ENCODE results near the gene SYT5. TPM values are rescaled to one million over a fixed set of nuclear protein-coding genes. Genes with fewer than 3 reads are reported as not detected.
A peak's percentile ranks its signal among the peaks of the same experiment; 100 is the strongest.

Gene SYT5
- total and polyA plus RNA-seq, 2 of the 8 experiments (the other 6 are each of a cell fraction or from before 2014, with no cell fraction given), result 0.35 to 0.67 TPM

DNA sequence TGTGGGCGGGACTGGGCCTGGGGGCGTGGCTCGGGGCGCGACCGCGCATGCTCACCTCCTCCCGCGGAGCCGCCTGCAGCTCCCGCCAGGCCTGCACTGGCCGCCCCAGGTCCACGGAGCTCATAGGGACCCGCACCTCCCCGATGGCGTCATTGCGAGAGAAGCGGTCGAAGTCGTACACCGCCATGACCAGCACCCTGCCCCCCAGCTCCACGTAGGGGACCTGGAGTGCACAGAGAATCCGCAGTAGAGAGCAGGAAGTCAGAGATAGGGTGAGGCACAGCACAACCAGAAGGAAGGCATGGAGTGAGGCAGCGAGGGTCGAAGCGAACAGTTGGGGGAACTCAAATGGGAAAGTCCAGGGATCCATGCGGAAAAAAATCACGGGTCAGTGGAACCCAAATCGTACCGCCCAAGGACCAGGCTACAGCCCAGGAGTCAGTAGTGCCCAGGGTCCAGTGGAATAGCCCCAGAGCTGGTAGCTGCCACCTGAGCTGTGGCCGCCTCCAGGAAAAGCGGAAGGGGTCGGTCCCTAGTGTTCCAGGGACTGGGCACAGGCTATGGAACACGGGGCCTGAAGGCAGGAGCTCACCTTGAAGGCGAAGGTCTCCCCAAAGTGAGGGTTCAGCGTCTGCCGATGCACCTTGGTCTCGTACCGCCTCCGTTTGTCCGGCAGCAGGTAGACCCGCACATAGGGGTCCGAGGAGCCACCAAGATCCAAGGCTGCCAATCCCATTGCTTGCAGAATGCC lies 4.8 kb downstream of the SYT5 start:
- H2BK15ac ChIP-seq (ENCODE audit: low read length), result 0 out of 2 replicates have a peak overlapping the region, but pooled peaks have one; percentile 92
- POLR2A ChIA-PET (ENCODE audit: partially characterized antibody), result interaction anchor here (0.7 to 3.3 kb wide), 11 partner anchors 9 to 424 kb away, joined by 3 to 16 read pairs (median 4); partner anchors contain the start of genes DNAAF3, FIZ1, PPP6R1 and UBE2S
- H4K91ac ChIP-seq (replicated peaks; ENCODE audit: insufficient read length, low read length), result peak overlapping the region; percentile 56
- no peak overlapping the region for H4K5ac ChIP-seq (ENCODE audit: insufficient read length, low read depth, low read length)
- peaks cover 0 to under 1% of the 10 kb centered on the region in 2 experiments for H4K20me1 ChIP-seq (replicated peaks in 1 of 2; ENCODE audit: control insufficient read depth in 1 of 2, insufficient read depth in 2 of 2, low read length in 2 of 2)
- H3K23ac ChIP-seq (ENCODE audit: insufficient read length), result no peak overlapping the region
- no peak overlapping the region for H3K14ac ChIP-seq (ENCODE audit: insufficient read length)
- peaks cover 25% of the 10 kb centered on the region; the same call in 1 of the 2 replicates for H3K23me2 ChIP-seq (ENCODE audit: low read depth, low read length)
- H2BK120ac ChIP-seq (replicated peaks; ENCODE audit: low read depth, low read length), result no peak overlapping the region
- DNase-seq (ENCODE audit: low read depth in 1 of 2, low spot score in 2 of 2) (peak in 1 of 2 experiments; percentile 60), FAIRE-seq (no peak)
- H3K79me1 ChIP-seq (ENCODE audit: low read depth, low read length), result no peaks in the 10 kb centered on the region
- WGBS, 2 experiments (ENCODE audit: extremely low coverage in 1 of 2, insufficient coverage in 1 of 2, insufficient read length in 1 of 2, insufficient replicate concordance in 2 of 2, low coverage in 1 of 2, low lambda C conversion rate in 2 of 2, missing lambda C conversion rate in 1 of 2), result 67% methylated on average over 42 of the region's 43 CpGs; no CpG with 5 or more reads in 1 of the 2 experiments
- H4K8ac ChIP-seq (ENCODE audit: extremely low read depth, insufficient read depth, low read length), result no peak overlapping the region; the same call in 1 of the 2 replicates
- H2AFZ ChIP-seq (ENCODE audit: low read length), result no peak overlapping the region
- H2BK20ac ChIP-seq (ENCODE audit: low read length), result no peak overlapping the region
- peak overlapping the region; percentile 87 to 97 for H3K4me2 ChIP-seq (ENCODE audit: insufficient read depth in 1 of 2, low read depth in 2 of 2, low read length in 2 of 2)
- H3K18ac ChIP-seq (ENCODE audit: extremely low read depth, low read length), result peak overlapping the region; percentile 78
- H3K4me1 ChIP-seq (replicated peaks in 1 of 4; ENCODE audit: control insufficient read depth in 3 of 4, insufficient read depth in 4 of 4, low read length in 3 of 4), result peaks cover 5 to 26% (median 18%) of the 10 kb centered on the region in 4 experiments
- CTCF ChIA-PET (ENCODE audit: partially characterized antibody), result interaction anchor here (0.6 to 3.2 kb wide), 14 partner anchors 9 to 836 kb away, joined by 3 to 28 read pairs (median 4); partner anchors contain the start of gene DNAAF3
- no peak overlapping the region for H2BK5ac ChIP-seq (ENCODE audit: low read depth, low read length)
- peaks cover 2 to 53% (median 36%) of the 10 kb centered on the region in 4 experiments; a peak in 6 of 7 replicates for H3K27me3 ChIP-seq (replicated peaks in 1 of 4; ENCODE audit: control insufficient read depth in 3 of 4, extremely low read depth in 1 of 4, insufficient read depth in 3 of 4, low read length in 3 of 4)
- H3K9ac ChIP-seq (replicated peaks in 1 of 4; ENCODE audit: extremely low read depth in 1 of 4, low read depth in 3 of 4, low read length in 3 of 4), result no peak overlapping the region
- no peaks in the 10 kb centered on the region for H3K36me3 ChIP-seq (ENCODE audit: control insufficient read depth in 2 of 4, insufficient read depth in 4 of 4, low read length in 3 of 4)
- no peaks in the 10 kb centered on the region for H3K9me3 ChIP-seq (ENCODE audit: insufficient read depth in 2 of 2, low read depth in 1 of 2, low read length in 1 of 2)
- H2BK12ac ChIP-seq (ENCODE audit: low read depth, low read length), result peak overlapping the region; percentile 60; the same call in 1 of the 2 replicates
- TF ChIP-seq SAP30 (IDR thresholded peaks at IDR 0.05; ENCODE audit: insufficient read depth, insufficient replicate concordance, low read length) (no peak), NRF1 (IDR thresholded peaks at IDR 0.05; ENCODE audit: low read depth, low read length) (peak; percentile 47), BACH1 (IDR thresholded peaks at IDR 0.05; ENCODE audit: low read length) (no peak), RBBP5 (IDR thresholded peaks at IDR 0.05; ENCODE audit: borderline replicate concordance, low read depth, low read length) (no peak)
- TF ChIP-seq, protein P1, sequence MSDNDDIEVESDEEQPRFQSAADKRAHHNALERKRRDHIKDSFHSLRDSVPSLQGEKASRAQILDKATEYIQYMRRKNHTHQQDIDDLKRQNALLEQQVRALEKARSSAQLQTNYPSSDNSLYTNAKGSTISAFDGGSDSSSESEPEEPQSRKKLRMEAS (IDR thresholded peaks at IDR 0.05), result peak; percentile 37; the same call in 1 of the 2 replicates
- TF ChIP-seq, protein P2, sequence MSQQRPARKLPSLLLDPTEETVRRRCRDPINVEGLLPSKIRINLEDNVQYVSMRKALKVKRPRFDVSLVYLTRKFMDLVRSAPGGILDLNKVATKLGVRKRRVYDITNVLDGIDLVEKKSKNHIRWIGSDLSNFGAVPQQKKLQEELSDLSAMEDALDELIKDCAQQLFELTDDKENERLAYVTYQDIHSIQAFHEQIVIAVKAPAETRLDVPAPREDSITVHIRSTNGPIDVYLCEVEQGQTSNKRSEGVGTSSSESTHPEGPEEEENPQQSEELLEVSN (IDR thresholded peaks at IDR 0.05), result peak; percentile 45; the same call in 1 of the 2 replicates
- no peak overlapping the region for H3K56ac ChIP-seq (replicated peaks; ENCODE audit: insufficient read length, low read depth, low read length)
- peak overlapping the region in 2 of 4 experiments; percentile 17 to 76; a peak in 2 of 8 replicates for H3K4me3 ChIP-seq (ENCODE audit: extremely low read depth in 1 of 4, insufficient read depth in 2 of 4, low read depth in 3 of 4, low read length in 4 of 4)
- H2AK5ac ChIP-seq (ENCODE audit: low read depth, low read length), result no peak overlapping the region
- no peak overlapping the region for H3K27ac ChIP-seq (ENCODE audit: low read depth, low read length)
- H3K79me2 ChIP-seq (ENCODE audit: control insufficient read depth in 1 of 2, insufficient read depth in 2 of 2, low read length in 2 of 2), result no peaks in the 10 kb centered on the region
- no peak overlapping the region for H3K4ac ChIP-seq (replicated peaks; ENCODE audit: insufficient read length, low read depth, low read length)

All from H1 (cell line).